NK-92 treated with Interleukin-12 subunit alpha and Interleukin-12 subunit beta, amount 100 ng/mL, for 24 hours (cell line): Measurements from ENCODE around the gene PGM3.

Experiments
- DNase-seq: peaks from one replicate; lab custom pipeline; 2025; lab: John Stamatoyannopoulos, UW

PGM3 gene

DNA sequence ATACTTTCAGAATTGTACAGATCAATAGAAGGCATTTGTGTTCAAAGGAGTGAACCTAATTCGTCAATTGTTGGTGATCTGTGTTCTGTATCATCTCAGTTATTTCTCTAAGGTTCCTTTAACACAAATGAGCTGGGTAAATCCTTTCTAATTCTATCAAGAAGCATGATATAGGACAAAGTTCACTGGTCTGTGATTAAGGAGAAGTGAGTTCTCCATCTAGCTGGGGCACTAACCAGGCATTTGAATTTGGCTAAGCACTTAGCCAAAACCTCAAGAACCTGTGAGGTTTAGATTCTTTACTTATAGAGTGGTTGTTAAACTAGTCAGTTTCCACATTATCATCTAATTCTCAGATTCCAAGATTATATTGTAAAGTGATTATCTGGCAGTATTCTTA lies 75.3 kb downstream of the PGM3 start:
- DNase-seq = no peak
